NT2/D1 (cell line): ENCODE measurements around the gene HTR5A.

Experiments used
- DNase-seq: peaks from one replicate; pipeline ENCODE4 v3.0.0-alpha.2; 2011; ENCODE audit warnings: low read depth, low spot score
- H3K27me3 ChIP-seq: 2 replicates; pipeline ENCODE4 v1.6.0; 2011; ENCODE audit warnings: mild to moderate bottlenecking; ENCODE audit not compliant: insufficient read length, insufficient read depth
- H3K36me3 ChIP-seq: 2 replicates; pipeline ENCODE4 v1.6.1; 2011; ENCODE audit warnings: mild to moderate bottlenecking, low read length, mixed read lengths; ENCODE audit not compliant: insufficient read depth, insufficient read length
- H3K4me1 ChIP-seq: 2 replicates; pipeline ENCODE4 v1.5.1; 2011; ENCODE audit not compliant: insufficient read depth, insufficient read length
- H3K4me3 ChIP-seq: 2 replicates; pipeline ENCODE4 v1.5.1; 2011; ENCODE audit warnings: low read depth; ENCODE audit not compliant: insufficient read length
- H3K9ac ChIP-seq: 2 replicates; pipeline ENCODE4 v1.6.0; 2011; ENCODE audit warnings: low read depth; ENCODE audit not compliant: insufficient read length
- H3K9me3 ChIP-seq: 2 replicates; pipeline ENCODE4 v1.5.1; 2011; ENCODE audit warnings: mild to moderate bottlenecking, low read length; ENCODE audit not compliant: insufficient read depth
- SUZ12 ChIP-seq: IDR thresholded peaks from 2 replicates; pipeline ENCODE4 v1.6.1; 2011; ENCODE audit not compliant: insufficient read length, insufficient read depth; ENCODE audit errors: extremely low read depth
- YY1 ChIP-seq: IDR thresholded peaks from 2 replicates; pipeline ENCODE4 v1.6.1; 2011; ENCODE audit not compliant: insufficient read length, insufficient read depth
- ZNF274 ChIP-seq: IDR thresholded peaks from 2 replicates; pipeline ENCODE4 v1.6.1; 2011; ENCODE audit warnings: mild to moderate bottlenecking, low read depth, low read length

HTR5A gene

DNA sequence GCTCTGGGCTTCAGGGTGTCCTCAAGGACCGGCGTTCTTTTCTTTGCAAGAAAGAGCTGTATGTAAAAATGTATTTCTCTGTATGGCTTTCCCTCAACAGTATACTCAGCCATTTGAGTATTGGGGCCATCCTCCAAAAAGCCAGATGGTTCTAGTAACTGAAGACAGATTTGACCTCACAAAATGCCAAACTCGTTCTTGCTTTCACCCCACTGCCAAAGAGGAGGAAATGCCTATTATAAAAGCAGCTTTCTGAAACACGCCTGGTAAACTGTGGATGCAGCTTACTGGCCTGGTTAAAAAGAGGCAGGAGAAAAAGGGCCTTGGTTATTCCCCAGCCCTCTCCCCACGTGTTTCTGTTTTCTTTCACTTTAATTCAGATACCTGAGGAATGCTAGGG, 7.7 kb upstream of the HTR5A start:
- Histone ChIP-seq H3K4me1 (no peaks in the 10 kb centered on the region), H3K4me3 (no peak overlapping the region), H3K36me3 (no peaks in the 10 kb centered on the region), H3K27me3 (no peaks in the 10 kb centered on the region), H3K9me3 (no peaks in the 10 kb centered on the region), H3K9ac (no peak overlapping the region)
- TF ChIP-seq SUZ12 (no peak), ZNF274 (no peak), YY1 (no peak)
- no peak for DNase-seq

DNA sequence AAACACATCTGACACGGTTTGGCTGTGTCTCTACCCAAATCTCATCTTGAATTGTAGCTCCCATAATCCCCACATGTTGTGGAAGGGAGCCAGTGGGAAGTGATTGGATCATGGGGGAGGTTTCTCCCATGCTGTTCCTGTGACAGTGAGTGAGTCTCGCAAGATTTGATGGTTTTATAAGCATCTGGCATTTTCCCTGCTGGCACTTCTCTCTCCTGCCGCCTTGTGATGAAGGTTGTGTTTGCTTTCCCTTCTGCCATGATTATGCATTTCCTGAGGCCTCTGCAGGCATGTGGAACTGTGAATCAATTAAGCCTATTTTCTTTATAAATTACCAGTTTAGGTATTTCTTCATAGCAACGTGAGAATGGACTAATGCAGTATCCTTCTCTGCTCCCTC, 5.9 kb upstream of the HTR5A start:
- DNase-seq = no peak
- Histone ChIP-seq H3K9ac (no peak overlapping the region), H3K9me3 (no peaks in the 10 kb centered on the region), H3K4me1 (no peaks in the 10 kb centered on the region), H3K4me3 (no peak overlapping the region), H3K36me3 (no peaks in the 10 kb centered on the region), H3K27me3 (no peaks in the 10 kb centered on the region)
- TF ChIP-seq ZNF274 = no peak

DNA sequence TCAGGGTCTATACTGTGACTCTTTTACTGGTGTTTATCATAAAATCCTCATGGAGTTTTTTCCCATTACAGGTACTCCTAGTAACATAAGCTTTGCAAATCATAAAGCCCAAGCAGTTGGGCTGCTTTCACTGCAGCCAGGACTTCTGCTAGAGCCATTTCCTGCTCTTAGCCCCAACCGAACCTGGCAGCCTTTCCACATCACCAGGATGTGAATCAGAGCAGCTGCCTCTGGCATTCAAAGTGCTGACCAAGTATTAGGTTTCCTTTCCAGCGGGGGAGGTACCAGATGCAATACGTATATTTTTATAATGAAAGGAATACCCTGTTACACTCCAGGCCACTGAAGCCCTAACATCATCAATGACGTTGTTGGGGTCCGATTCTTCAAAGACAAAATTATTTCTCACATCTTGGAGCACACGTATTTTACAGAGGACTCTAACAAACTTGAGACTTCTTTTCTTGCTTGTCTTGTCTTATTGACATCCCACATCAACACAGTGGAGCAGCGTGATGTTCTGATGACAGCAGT, 3.6 kb upstream of the HTR5A start:
- TF ChIP-seq YY1 (no peak), SUZ12 (no peak), ZNF274 (no peak)
- H3K36me3 ChIP-seq = no peaks in the 10 kb centered on the region
- H3K9ac ChIP-seq = no peak overlapping the region
- no peaks in the 10 kb centered on the region for H3K4me1 ChIP-seq
- H3K27me3 ChIP-seq = peaks cover 14% of the 10 kb centered on the region
- no peaks in the 10 kb centered on the region for H3K9me3 ChIP-seq
- no peak for DNase-seq
- no peak overlapping the region for H3K4me3 ChIP-seq

DNA sequence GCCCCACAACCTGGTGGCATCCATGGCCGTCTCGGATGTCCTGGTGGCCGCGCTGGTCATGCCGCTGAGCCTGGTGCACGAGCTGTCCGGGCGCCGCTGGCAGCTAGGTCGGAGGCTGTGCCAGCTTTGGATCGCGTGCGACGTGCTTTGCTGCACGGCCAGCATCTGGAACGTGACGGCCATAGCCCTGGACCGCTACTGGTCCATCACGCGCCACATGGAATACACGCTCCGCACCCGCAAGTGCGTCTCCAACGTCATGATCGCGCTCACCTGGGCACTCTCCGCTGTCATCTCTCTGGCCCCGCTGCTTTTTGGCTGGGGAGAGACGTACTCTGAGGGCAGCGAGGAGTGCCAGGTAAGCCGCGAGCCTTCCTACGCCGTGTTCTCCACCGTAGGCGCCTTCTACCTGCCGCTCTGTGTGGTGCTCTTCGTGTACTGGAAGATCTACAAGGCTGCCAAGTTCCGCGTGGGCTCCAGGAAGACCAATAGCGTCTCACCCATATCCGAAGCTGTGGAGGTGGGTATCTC, 1.1 kb downstream of the HTR5A start:
- TF ChIP-seq SUZ12 = no peak
- TF ChIP-seq ZNF274 = no peak
- no peak for TF ChIP-seq YY1
- peaks cover 26% of the 10 kb centered on the region for H3K27me3 ChIP-seq
- H3K9ac ChIP-seq = no peak overlapping the region
- no peaks in the 10 kb centered on the region for H3K36me3 ChIP-seq
- no peak for DNase-seq
- H3K4me1 ChIP-seq = no peaks in the 10 kb centered on the region
- no peaks in the 10 kb centered on the region for H3K9me3 ChIP-seq
- no peak overlapping the region for H3K4me3 ChIP-seq

DNA sequence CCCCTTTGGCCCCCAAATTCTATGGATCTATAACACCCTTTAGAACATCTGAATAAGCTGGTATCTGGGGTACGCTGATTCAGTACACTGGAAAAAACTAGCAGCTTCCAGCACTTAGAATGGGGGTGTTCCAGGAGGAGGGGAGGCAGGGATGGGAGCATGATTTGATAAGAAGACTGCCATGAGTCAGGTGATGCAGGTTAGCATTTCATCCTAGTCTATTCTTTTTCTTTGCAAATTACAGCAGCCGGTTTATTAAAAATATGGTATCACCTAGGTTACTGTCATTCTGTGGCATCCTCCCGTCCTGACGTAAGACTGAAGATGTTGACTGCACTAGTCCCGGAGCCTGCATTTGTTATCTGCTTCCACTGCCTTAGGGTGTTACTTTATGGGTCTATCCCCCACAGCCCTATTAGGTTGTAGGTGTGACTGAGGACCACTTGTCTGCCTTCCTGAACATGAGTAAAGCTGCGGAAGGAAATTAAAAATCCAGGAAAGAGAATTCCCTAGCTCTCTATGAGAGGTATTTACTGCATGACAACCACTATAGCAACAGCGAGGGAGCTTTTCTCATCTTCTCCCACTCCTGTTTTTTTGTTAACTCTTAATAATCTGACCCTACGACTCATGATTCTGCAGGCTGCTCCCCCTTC, 1.9 kb downstream of the HTR5A start:
- H3K4me1 ChIP-seq = no peaks in the 10 kb centered on the region
- no peaks in the 10 kb centered on the region for H3K36me3 ChIP-seq
- TF ChIP-seq ZNF274 (no peak), YY1 (no peak), SUZ12 (no peak)
- H3K9me3 ChIP-seq = no peaks in the 10 kb centered on the region
- H3K4me3 ChIP-seq = no peak overlapping the region
- H3K27me3 ChIP-seq = peaks cover 26% of the 10 kb centered on the region
- no peak overlapping the region for H3K9ac ChIP-seq
- DNase-seq = no peak

DNA sequence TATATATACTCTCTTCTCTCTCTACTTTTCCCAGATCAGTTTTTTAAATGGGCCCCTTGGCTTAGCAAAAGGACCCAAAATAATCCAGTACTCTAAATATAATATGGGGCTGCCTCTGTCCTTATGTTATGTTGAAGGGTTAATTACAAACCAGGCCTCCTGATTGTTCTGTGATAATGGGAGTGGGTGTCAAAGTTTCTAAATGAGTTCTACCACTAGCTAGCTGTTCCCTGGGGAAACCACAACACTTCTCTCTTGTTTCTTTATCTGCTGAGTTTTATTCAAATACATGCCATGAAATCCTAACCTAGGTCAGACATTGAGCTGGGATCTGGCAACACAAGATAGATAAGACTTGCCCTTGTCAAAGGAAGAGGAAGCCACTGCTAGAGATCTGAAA, 3.8 kb downstream of the HTR5A start:
- H3K27me3 ChIP-seq = peaks cover 26% of the 10 kb centered on the region
- no peak overlapping the region for H3K4me3 ChIP-seq
- H3K9ac ChIP-seq = no peak overlapping the region
- H3K36me3 ChIP-seq = no peaks in the 10 kb centered on the region
- DNase-seq = no peak
- TF ChIP-seq YY1 = no peak
- TF ChIP-seq SUZ12 = no peak
- no peak for TF ChIP-seq ZNF274
- no peaks in the 10 kb centered on the region for H3K4me1 ChIP-seq
- no peaks in the 10 kb centered on the region for H3K9me3 ChIP-seq

DNA sequence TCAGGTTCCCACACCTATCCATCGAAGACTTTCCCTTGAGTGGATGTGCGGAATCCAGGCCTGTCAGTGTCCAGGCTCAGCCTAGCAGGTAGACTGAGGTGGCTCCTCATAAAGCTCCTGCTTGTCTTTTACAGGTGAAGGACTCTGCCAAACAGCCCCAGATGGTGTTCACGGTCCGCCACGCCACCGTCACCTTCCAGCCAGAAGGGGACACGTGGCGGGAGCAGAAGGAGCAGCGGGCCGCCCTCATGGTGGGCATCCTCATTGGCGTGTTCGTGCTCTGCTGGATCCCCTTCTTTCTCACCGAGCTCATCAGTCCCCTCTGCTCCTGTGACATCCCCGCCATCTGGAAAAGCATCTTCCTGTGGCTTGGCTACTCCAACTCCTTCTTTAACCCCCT, 13.9 kb downstream of the HTR5A start:
- TF ChIP-seq YY1 (no peak), SUZ12 (no peak), ZNF274 (no peak)
- no peak overlapping the region for H3K4me3 ChIP-seq
- no peaks in the 10 kb centered on the region for H3K36me3 ChIP-seq
- no peaks in the 10 kb centered on the region for H3K27me3 ChIP-seq
- H3K9me3 ChIP-seq = no peaks in the 10 kb centered on the region
- H3K9ac ChIP-seq = no peak overlapping the region
- H3K4me1 ChIP-seq = no peaks in the 10 kb centered on the region
- DNase-seq = no peak

DNA sequence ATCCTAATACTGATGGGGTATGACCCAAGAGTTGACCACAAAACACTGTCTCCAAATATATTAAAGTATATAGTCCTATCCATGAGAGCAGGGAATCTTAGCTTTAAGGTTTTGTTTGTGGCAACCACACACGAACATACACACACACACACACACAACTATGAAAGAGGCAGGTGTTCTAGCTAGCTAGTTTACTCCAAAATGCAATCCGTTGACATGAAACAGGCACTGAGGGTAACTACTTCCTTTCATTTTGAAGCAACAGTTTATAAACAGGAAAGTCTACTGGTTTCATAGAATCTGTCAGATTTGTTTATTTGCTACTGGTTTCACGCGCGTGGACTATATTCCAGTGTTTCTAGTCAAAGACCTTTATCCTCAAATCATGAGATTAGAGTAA, 14.8 kb downstream of the HTR5A start:
- TF ChIP-seq ZNF274 = no peak
- no peak for TF ChIP-seq YY1
- no peak for TF ChIP-seq SUZ12
- no peak overlapping the region for H3K4me3 ChIP-seq
- H3K4me1 ChIP-seq = no peaks in the 10 kb centered on the region
- no peaks in the 10 kb centered on the region for H3K9me3 ChIP-seq
- no peak for DNase-seq
- no peaks in the 10 kb centered on the region for H3K36me3 ChIP-seq
- no peaks in the 10 kb centered on the region for H3K27me3 ChIP-seq
- H3K9ac ChIP-seq = no peak overlapping the region
